ENCODE measurements around the gene CDHR2. TPM values are rescaled to one million over a fixed set of nuclear protein-coding genes. Genes with fewer than 3 reads are reported as not detected.

CDHR2 gene
- total and polyA plus RNA-seq, 2 of the 13 experiments (the other 11 are each of a cell fraction or from before 2014, with no cell fraction given) = 17.9 to 20.9 TPM

DNA sequence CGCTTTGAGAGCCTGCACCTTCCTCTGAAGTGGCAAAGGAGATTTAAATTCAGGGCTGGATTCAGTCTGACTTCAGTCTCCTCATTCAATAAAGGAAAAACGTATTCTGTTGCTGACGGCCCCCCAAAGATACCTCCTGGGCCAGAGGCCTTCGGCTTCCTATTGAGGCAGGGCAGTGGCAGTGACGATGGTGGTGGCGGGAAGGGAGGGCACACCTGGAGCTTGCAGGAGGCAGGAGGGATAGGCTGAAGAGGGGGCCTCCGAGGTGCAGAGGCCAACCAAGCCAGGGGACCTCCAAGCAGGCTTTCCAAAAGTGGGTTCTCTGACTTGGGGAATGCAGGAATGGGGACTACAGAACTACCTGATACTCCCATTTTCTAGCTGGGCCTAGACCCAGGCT is 27.9 kb upstream of the CDHR2 start (continued):
- TF ChIP-seq AFF4 (CRISPR knock-in tag; IDR thresholded peaks at IDR 0.05) = no peak
- TF ChIP-seq ZNF569 (CRISPR knock-in tag; IDR thresholded peaks at IDR 0.05; ENCODE audit: borderline replicate concordance) = no peak
- TF ChIP-seq ZNF777 (CRISPR knock-in tag; IDR thresholded peaks at IDR 0.05) = no peak
- TF ChIP-seq RCOR2 (CRISPR knock-in tag; IDR thresholded peaks at IDR 0.05) = no peak
- no peak for TF ChIP-seq DZIP1 (CRISPR knock-in tag; IDR thresholded peaks at IDR 0.05)
- TF ChIP-seq ZNF275 (CRISPR knock-in tag; IDR thresholded peaks at IDR 0.05; ENCODE audit: borderline replicate concordance) = no peak

Measured in HepG2 (cell line).